ENCODE measurements around the gene PRSS16. TPM values are rescaled to one million over a fixed set of nuclear protein-coding genes. Genes with fewer than 3 reads are reported as not detected.

PRSS16 gene
- total RNA-seq, 2 donors from 2014 or later: 21.8 to 29.8 TPM

- H3K27ac ChIP-seq: no peak overlapping the region
Observed at GRCh38 chr6:27295301-27296079, 48.0 kb downstream of the PRSS16 start.

GRCh38 chr6:27296106-27296783 lies 48.7 kb downstream of the PRSS16 start:
- Histone ChIP-seq H3K36me3 (no peaks in the 10 kb centered on the region), H3K9me3 (no peaks in the 10 kb centered on the region), H3K27me3 (peaks cover 37% of the 10 kb centered on the region), H3K9ac (ENCODE audit: low read depth in 2 of 2, low read length in 2 of 2) (no peak overlapping the region), H3K4me1 (no peaks in the 10 kb centered on the region), H3K4me3 (peak overlapping the region; percentile 21), H3K27ac (no peak overlapping the region)
- no peak for DNase-seq
- TF ChIP-seq CTCF (IDR thresholded peaks at IDR 0.05): no peak
- intact Hi-C loops (cut with DNase I): no loop called here

More at GRCh38 chr6:27295301-27296079, 48.0 kb downstream of the PRSS16 start:
- Histone ChIP-seq H3K36me3 (no peaks in the 10 kb centered on the region), H3K9ac (ENCODE audit: low read depth in 2 of 2, low read length in 2 of 2) (no peak overlapping the region), H3K9me3 (no peaks in the 10 kb centered on the region), H3K27me3 (peaks cover 44% of the 10 kb centered on the region), H3K4me1 (no peaks in the 10 kb centered on the region), H3K4me3 (peak overlapping the region; percentile 21)
- TF ChIP-seq CTCF (IDR thresholded peaks at IDR 0.05): no peak
- DNase-seq: no peak
- intact Hi-C loops (cut with DNase I): no loop called here

- no peak overlapping the region for H3K27ac ChIP-seq
- intact Hi-C loops (cut with DNase I): no loop called here
- no peak for DNase-seq
- H3K9ac ChIP-seq (ENCODE audit: low read depth in 2 of 2, low read length in 2 of 2): no peak overlapping the region
- no peaks in the 10 kb centered on the region for H3K4me1 ChIP-seq
- H3K36me3 ChIP-seq: no peaks in the 10 kb centered on the region
- peaks cover 37% of the 10 kb centered on the region for H3K27me3 ChIP-seq
- H3K9me3 ChIP-seq: no peaks in the 10 kb centered on the region
- no peak for TF ChIP-seq CTCF (IDR thresholded peaks at IDR 0.05)
- H3K4me3 ChIP-seq: no peak overlapping the region
Observed at GRCh38 chr6:27297484-27297856, 50.0 kb downstream of the PRSS16 start.

- no peak overlapping the region for H3K27ac ChIP-seq
- H3K9me3 ChIP-seq: no peaks in the 10 kb centered on the region
- H3K36me3 ChIP-seq: no peaks in the 10 kb centered on the region
- TF ChIP-seq CTCF (IDR thresholded peaks at IDR 0.05): no peak
- no peaks in the 10 kb centered on the region for H3K4me1 ChIP-seq
- no peak overlapping the region for H3K4me3 ChIP-seq
- no peak overlapping the region for H3K9ac ChIP-seq (ENCODE audit: low read depth in 2 of 2, low read length in 2 of 2)
- peaks cover 38% of the 10 kb centered on the region for H3K27me3 ChIP-seq
- DNase-seq: no peak
- intact Hi-C loops (cut with DNase I): no loop called here
Observed at GRCh38 chr6:27297857-27298730, 50.6 kb downstream of the PRSS16 start.

GRCh38 chr6:27303613-27304272 lies 56.2 kb downstream of the PRSS16 start:
- Histone ChIP-seq H3K27me3 (peaks cover 8% of the 10 kb centered on the region), H3K9me3 (no peaks in the 10 kb centered on the region), H3K9ac (ENCODE audit: low read depth in 2 of 2, low read length in 2 of 2) (no peak overlapping the region), H3K4me1 (no peaks in the 10 kb centered on the region), H3K36me3 (no peaks in the 10 kb centered on the region), H3K4me3 (no peak overlapping the region), H3K27ac (no peak overlapping the region)
- no peak for TF ChIP-seq CTCF (IDR thresholded peaks at IDR 0.05)
- intact Hi-C loops (cut with DNase I): no loop called here
- no peak for DNase-seq
